GM13977 (cell line): ENCODE data around the gene MED8.
"Not testable (repeated sequence)": the region's sequence is repeated elsewhere in the genome, so short reads cannot be mapped to it uniquely, and the experiment has no call there.

Experiments used
- DNase-seq: peaks from one replicate; pipeline ENCODE4 v3.0.0; 2012; ENCODE audit warnings: low spot score
- in situ Hi-C: fragments of 300-500 bp; cut with MboI; formaldehyde crosslinking; loops from one replicate; pipeline ENCODE4 v1.12.0; 2022; ENCODE audit warnings: low sequenced_read_pairs, low pct_unique_long_range_greater_than_20kb, mixed read lengths, inconsistent platforms; ENCODE audit not compliant: unreplicated experiment
- TF ChIP-seq, protein P1 (sequence below): IDR thresholded peaks from 2 replicates; pipeline ENCODE4 v1.5.1; 2012; ENCODE audit warnings: mild to moderate bottlenecking, control low read depth; ENCODE audit not compliant: insufficient read depth; ENCODE audit errors: extremely low read depth, missing control alignments

Gene MED8

DNA sequence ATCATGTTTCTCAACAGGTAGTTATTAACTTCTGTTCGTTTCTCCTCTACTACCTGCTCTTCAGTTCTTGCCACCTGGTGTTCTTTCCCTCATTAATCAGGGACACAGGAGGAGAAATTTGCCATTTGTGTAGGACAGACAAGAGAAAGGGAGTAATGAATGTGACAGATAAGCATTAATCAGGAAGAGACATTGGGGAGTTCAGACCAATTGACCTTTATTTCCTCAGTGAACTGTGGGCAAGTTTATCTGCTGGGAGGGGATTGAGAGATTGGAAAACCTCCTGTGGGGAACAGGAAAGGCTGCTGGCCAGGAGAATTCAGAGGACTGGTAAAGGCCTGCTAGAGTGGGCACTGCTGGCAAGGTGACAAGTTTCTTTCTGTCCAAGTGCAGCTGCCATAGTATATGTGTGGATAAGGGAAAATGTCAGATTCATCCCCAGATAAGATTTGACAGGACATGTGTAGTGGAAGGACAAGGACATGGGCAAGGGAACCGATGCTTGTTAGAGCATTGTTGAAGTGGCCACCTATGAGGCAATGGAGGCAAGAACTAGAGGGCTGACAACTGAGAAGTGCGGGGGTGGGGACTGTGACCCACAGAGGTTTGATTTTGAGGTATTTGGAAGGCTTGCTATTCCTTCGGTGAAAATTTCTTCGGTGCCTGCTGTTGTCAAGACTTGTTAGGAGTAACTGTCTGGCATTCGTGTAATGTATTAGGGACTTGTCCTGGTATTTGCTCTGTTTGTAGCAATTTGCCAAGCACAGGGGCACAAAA is 12.7 kb upstream of the MED8 start:
- TF ChIP-seq, protein P1, sequence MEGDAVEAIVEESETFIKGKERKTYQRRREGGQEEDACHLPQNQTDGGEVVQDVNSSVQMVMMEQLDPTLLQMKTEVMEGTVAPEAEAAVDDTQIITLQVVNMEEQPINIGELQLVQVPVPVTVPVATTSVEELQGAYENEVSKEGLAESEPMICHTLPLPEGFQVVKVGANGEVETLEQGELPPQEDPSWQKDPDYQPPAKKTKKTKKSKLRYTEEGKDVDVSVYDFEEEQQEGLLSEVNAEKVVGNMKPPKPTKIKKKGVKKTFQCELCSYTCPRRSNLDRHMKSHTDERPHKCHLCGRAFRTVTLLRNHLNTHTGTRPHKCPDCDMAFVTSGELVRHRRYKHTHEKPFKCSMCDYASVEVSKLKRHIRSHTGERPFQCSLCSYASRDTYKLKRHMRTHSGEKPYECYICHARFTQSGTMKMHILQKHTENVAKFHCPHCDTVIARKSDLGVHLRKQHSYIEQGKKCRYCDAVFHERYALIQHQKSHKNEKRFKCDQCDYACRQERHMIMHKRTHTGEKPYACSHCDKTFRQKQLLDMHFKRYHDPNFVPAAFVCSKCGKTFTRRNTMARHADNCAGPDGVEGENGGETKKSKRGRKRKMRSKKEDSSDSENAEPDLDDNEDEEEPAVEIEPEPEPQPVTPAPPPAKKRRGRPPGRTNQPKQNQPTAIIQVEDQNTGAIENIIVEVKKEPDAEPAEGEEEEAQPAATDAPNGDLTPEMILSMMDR = no peak
- in situ Hi-C loops = no loop called here
- DNase-seq = no peak

DNA sequence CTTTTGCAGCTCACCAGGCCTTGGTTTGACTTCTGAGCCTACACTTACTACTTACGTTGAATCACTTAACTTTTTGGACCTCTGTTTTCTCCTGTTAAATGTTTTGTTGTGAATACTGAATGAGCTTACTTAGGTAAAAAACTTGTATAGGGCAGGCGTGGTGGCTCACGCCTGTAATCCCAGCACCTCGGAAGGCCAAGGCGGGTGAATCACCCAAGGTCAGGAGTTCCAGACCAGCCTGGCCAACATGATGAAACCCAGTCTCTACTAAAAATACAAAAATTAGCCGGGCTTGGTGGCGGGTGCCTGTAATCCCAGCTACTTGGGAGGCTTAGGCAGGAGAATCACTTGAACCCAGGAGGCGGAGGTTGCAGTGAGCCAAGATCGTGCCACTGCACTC is 10.8 kb upstream of the MED8 start:
- DNase-seq, in situ Hi-C loops: not testable (repeated sequence)

DNA sequence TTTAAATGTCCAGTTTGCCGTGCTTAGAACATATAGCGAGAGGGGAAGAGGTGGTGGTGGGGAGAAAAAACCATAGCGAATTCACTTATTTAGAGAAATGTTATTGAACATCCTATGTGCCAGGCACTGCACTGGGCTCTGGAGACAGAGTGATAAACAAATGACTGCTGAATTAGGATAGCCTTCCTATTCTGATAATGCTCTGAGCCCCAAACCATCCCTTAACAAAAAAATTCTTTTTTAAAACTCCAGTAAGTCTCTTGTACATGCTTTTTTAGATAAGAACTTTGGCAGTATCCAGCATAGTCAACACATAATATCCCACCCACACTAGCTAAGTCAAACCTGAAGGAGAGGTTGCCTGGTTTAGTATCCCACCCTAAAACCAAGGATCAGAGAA is 8.6 kb upstream of the MED8 start:
- in situ Hi-C loops = no loop called here
- TF ChIP-seq, protein P1 = no peak
- no peak for DNase-seq

DNA sequence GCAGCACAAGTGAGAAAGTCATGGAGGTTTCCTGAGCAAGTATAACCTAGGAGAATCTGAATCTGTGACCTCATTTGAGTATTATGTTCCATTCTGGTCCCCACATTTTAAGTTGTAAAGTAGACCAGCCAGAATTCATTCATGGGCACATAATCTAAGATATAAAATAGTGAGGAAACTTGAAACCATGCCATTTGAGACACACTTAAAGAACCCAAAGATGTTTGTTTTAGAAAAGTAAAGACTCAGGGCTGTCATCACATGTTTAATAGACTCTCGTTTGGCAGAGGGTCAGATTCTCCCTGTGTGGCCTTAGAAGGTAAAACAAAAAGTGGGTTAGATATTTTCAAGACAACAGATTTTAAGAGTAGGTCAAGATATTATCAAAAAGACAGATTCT is 6.5 kb upstream of the MED8 start:
- in situ Hi-C loops = no loop called here
- no peak for DNase-seq
- TF ChIP-seq, protein P1 = no peak

DNA sequence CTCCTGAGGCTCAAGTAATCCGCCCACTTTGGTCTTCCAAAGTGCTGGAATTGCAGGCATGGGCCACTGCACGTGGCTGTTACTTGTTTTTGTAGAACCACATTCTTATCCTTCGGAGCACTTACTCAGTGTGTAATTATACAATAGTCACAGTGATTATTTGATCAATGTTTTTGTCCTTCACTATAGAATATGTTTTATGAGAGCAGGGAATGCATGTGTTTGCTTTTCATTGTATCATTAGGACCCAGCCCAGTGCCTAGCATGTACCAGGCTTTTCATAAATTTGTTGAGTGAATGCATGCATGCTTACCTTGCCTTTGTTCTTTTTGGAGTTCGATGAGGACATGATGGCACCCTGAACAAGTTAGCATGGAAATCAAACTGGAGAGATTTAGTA is 5.9 kb upstream of the MED8 start:
- TF ChIP-seq, protein P1 = no peak
- no peak for DNase-seq
- in situ Hi-C loops = no loop called here

DNA sequence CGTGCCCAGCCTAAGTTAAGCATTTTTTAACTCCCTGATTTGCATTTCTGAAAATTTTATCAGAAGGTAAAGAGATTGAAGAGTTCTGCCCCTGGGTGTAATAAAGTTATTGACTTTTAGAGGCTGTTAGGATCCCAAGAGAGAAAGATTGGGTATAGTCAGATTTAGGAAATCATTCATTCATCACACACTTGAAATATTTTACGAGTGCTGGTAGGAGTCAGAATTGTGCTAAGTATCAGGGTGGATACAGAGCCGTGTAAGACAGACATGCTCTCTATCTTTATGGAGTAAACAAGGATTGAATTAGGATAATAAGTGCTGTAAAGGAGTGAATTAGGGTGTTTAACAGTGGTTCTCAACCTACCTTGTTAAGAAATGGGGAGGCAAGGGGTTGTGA is 3.1 kb upstream of the MED8 start:
- in situ Hi-C loops = no loop called here
- TF ChIP-seq, protein P1 = no peak
- DNase-seq = no peak

DNA sequence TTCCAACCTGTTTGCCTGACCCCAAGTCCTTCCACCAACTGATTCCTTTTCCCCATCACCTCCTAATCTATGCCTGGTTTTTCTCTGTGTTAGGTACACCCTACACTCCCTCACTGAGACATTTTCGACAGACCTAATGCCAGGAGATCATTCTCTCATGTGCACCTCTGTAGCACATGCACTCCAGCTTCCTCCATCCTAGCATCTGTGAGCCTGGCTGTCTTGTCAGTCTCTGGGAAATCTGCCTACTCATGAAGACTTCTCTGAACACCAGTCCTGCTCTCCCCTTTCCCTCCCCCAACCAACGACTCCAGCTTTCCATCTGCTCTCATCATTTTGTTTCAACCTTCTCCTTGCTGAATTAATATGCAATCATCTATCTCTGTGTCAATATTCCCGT is 987 bp downstream of the MED8 start:
- in situ Hi-C loops = no loop called here
- TF ChIP-seq, protein P1 = no peak
- no peak for DNase-seq
